ENCODE results near the gene TRIM44. TPM values are rescaled to one million over a fixed set of nuclear protein-coding genes. Genes with fewer than 3 reads are reported as not detected.
A peak's percentile ranks its signal among the peaks of the same experiment; 100 is the strongest.

TRIM44 gene
- total RNA-seq, 1 experiment from 2014 or later, result 81.4 TPM

- Histone ChIP-seq H3K27me3 (replicated peaks; ENCODE audit: control insufficient read depth, insufficient read depth, low read length) (no peaks in the 10 kb centered on the region), H3K9me3 (no peaks in the 10 kb centered on the region), H3K36me3 (ENCODE audit: control insufficient read depth, insufficient read depth, low read length) (no peaks in the 10 kb centered on the region), H3K4me1 (peaks cover 28% of the 10 kb centered on the region), H3K4me3 (ENCODE audit: low read depth, low read length) (no peak overlapping the region)
- Mint-ChIP-seq H3K27me3 (ENCODE audit: insufficient read depth, unreplicated experiment) (no peaks in the 10 kb centered on the region), H3K4me3 (ENCODE audit: unreplicated experiment) (peak overlapping the region; percentile 58), H3K27ac (ENCODE audit: unreplicated experiment) (peak overlapping the region; percentile 66), H3K9me3 (ENCODE audit: unreplicated experiment) (no peaks in the 10 kb centered on the region), H3K4me1 (ENCODE audit: low read depth, unreplicated experiment) (peaks cover 35% of the 10 kb centered on the region), H3K36me3 (ENCODE audit: insufficient read depth, unreplicated experiment) (peaks cover 41% of the 10 kb centered on the region)
- ChIA-PET CTCF (interaction anchor here (0.6 to 0.9 kb wide), 2 partner anchors 139 to 340 kb away, joined by 5 to 14 read pairs; no protein-coding TSS in a partner anchor), POLR2A (interaction anchor here (0.6 kb wide), 1 partner anchor 21 kb away, joined by 3 read pairs; no protein-coding TSS in a partner anchor)
- intact Hi-C loops (cut with micrococcal nuclease; ENCODE audit: unreplicated experiment), result loop anchor here (2.0 kb wide), 2 partner anchors 18 to 62 kb away; no protein-coding TSS in a partner anchor
- BruUV-seq (replicated peaks), result no TSS peak
- TF ChIP-seq CTCF (IDR thresholded peaks at IDR 0.05; ENCODE audit: insufficient read depth in 1 of 2, low read depth in 1 of 2, low read length in 1 of 2, severe bottlenecking in 1 of 2, unreplicated experiment in 1 of 2), result no peak
- DNase-seq, result peak; percentile 29 to 61
These were observed 19.9 kb downstream of the TRIM44 start for GRCh38 chr11:35682230-35683173.

GRCh38 chr11:35683728-35684339 lies 21.3 kb downstream of the TRIM44 start:
- no peaks in the 10 kb centered on the region for H3K36me3 ChIP-seq (ENCODE audit: control insufficient read depth, insufficient read depth, low read length)
- CTCF ChIA-PET, result no interaction called here
- H3K4me1 ChIP-seq, result peaks cover 32% of the 10 kb centered on the region
- no peaks in the 10 kb centered on the region for H3K27me3 Mint-ChIP-seq (ENCODE audit: insufficient read depth, unreplicated experiment)
- H3K36me3 Mint-ChIP-seq (ENCODE audit: insufficient read depth, unreplicated experiment), result peaks cover 36% of the 10 kb centered on the region
- H3K27ac Mint-ChIP-seq (ENCODE audit: unreplicated experiment), result no peak overlapping the region
- POLR2A ChIA-PET, result no interaction called here
- no TSS peak for BruUV-seq (replicated peaks)
- intact Hi-C loops (cut with micrococcal nuclease; ENCODE audit: unreplicated experiment), result loop anchor here (2.0 kb wide), 2 partner anchors 19 to 63 kb away; no protein-coding TSS in a partner anchor
- H3K27me3 ChIP-seq (replicated peaks; ENCODE audit: control insufficient read depth, insufficient read depth, low read length), result no peaks in the 10 kb centered on the region
- no peak for TF ChIP-seq CTCF (IDR thresholded peaks at IDR 0.05; ENCODE audit: insufficient read depth in 1 of 2, low read depth in 1 of 2, low read length in 1 of 2, severe bottlenecking in 1 of 2, unreplicated experiment in 1 of 2)
- no peak overlapping the region for H3K4me3 Mint-ChIP-seq (ENCODE audit: unreplicated experiment)
- H3K4me3 ChIP-seq (ENCODE audit: low read depth, low read length), result no peak overlapping the region
- DNase-seq, result no peak
- H3K9me3 ChIP-seq, result no peaks in the 10 kb centered on the region
- peaks cover 32% of the 10 kb centered on the region for H3K4me1 Mint-ChIP-seq (ENCODE audit: low read depth, unreplicated experiment)
- H3K9me3 Mint-ChIP-seq (ENCODE audit: unreplicated experiment), result no peaks in the 10 kb centered on the region

- CTCF ChIA-PET, result no interaction called here
These were observed 25.4 kb downstream of the TRIM44 start for GRCh38 chr11:35688023-35688422.

More at GRCh38 chr11:35688023-35688422, 25.4 kb downstream of the TRIM44 start:
- H3K4me1 ChIP-seq, result peaks cover 20% of the 10 kb centered on the region
- Mint-ChIP-seq H3K9me3 (ENCODE audit: unreplicated experiment) (no peaks in the 10 kb centered on the region), H3K4me1 (ENCODE audit: low read depth, unreplicated experiment) (peaks cover 23% of the 10 kb centered on the region), H3K36me3 (ENCODE audit: insufficient read depth, unreplicated experiment) (peaks cover 45% of the 10 kb centered on the region), H3K27me3 (ENCODE audit: insufficient read depth, unreplicated experiment) (no peaks in the 10 kb centered on the region), H3K4me3 (ENCODE audit: unreplicated experiment) (no peak overlapping the region), H3K27ac (ENCODE audit: unreplicated experiment) (no peak overlapping the region)
- H3K4me3 ChIP-seq (ENCODE audit: low read depth, low read length), result no peak overlapping the region
- no TSS peak for BruUV-seq (replicated peaks)
- TF ChIP-seq CTCF (IDR thresholded peaks at IDR 0.05; ENCODE audit: insufficient read depth in 1 of 2, low read depth in 1 of 2, low read length in 1 of 2, severe bottlenecking in 1 of 2, unreplicated experiment in 1 of 2), result no peak
- no peaks in the 10 kb centered on the region; the same call in 1 of the 2 replicates for H3K36me3 ChIP-seq (ENCODE audit: control insufficient read depth, insufficient read depth, low read length)
- DNase-seq, result no peak
- H3K27me3 ChIP-seq (replicated peaks; ENCODE audit: control insufficient read depth, insufficient read depth, low read length), result no peaks in the 10 kb centered on the region
- POLR2A ChIA-PET, result no interaction called here
- H3K9me3 ChIP-seq, result no peaks in the 10 kb centered on the region
- intact Hi-C loops (cut with micrococcal nuclease; ENCODE audit: unreplicated experiment), result no loop called here

Measured in Caco-2 (cell line).